K562 (cell line): ENCODE measurements around the gene LSR.

Source experiments
- CBX2 ChIP-seq: fragments of 200-600 bp; sonication (generic); IDR thresholded peaks from one replicate; pipeline ENCODE4 v1.6.1; 2012; ENCODE audit warnings: mild to moderate bottlenecking, low read length, inconsistent platforms; ENCODE audit not compliant: insufficient read depth, poor library complexity, severe bottlenecking
- EGR1 ChIP-seq: fragments of 450-650 bp; conservative IDR thresholded peaks from 2 replicates; pipeline ENCODE4 v1.6.1; 2017; ENCODE audit warnings: mild to moderate bottlenecking
- GABPB2 ChIP-seq: fragments of 250-450 bp; sonication (Bioruptor Pico); conservative IDR thresholded peaks from 2 replicates; pipeline ENCODE4 v1.5.1; 2021; ENCODE audit warnings: mild to moderate bottlenecking
- MYC ChIP-seq, 2 experiments: fragments of 250-450 bp in 1 of 2; sonication (Bioruptor Pico) in 1 of 2; IDR thresholded peaks; 2 replicates each; pipeline versions ENCODE4 v1.5.1 to v1.6.1; 2012 to 2021; ENCODE audit warnings: low read depth in 2 of 2, borderline replicate concordance in 1 of 2, improper control_type of control experiment in 1 of 2, low read length in 1 of 2, mild to moderate bottlenecking in 1 of 2, moderate library complexity in 1 of 2
- TAL1 ChIP-seq: fragments of 450-650 bp; IDR thresholded peaks from 2 replicates; pipeline ENCODE4 v1.6.1; 2016; ENCODE audit warnings: mild to moderate bottlenecking
- YBX1 ChIP-seq: fragments of 450-650 bp; IDR thresholded peaks from 2 replicates; pipeline ENCODE4 v1.7.1; 2016; ENCODE audit warnings: mild to moderate bottlenecking
- ZFP36 ChIP-seq: fragments of 150-350 bp; IDR thresholded peaks from 2 replicates; pipeline ENCODE4 v1.6.1; 2018; ENCODE audit warnings: low read length, low read depth; ENCODE audit not compliant: partially characterized antibody
- ZNF263 ChIP-seq: sonication (generic); formaldehyde crosslinking; IDR thresholded peaks from 2 replicates; pipeline ENCODE4 v1.8.0; 2022; ENCODE audit warnings: mild to moderate bottlenecking, missing genetic modification reagents, borderline replicate concordance
- ZZZ3 ChIP-seq: fragments of 450-650 bp; IDR thresholded peaks from 2 replicates; pipeline ENCODE4 v1.6.1; 2016; ENCODE audit warnings: antibody characterized with exemption, mild to moderate bottlenecking, moderate library complexity

DNA sequence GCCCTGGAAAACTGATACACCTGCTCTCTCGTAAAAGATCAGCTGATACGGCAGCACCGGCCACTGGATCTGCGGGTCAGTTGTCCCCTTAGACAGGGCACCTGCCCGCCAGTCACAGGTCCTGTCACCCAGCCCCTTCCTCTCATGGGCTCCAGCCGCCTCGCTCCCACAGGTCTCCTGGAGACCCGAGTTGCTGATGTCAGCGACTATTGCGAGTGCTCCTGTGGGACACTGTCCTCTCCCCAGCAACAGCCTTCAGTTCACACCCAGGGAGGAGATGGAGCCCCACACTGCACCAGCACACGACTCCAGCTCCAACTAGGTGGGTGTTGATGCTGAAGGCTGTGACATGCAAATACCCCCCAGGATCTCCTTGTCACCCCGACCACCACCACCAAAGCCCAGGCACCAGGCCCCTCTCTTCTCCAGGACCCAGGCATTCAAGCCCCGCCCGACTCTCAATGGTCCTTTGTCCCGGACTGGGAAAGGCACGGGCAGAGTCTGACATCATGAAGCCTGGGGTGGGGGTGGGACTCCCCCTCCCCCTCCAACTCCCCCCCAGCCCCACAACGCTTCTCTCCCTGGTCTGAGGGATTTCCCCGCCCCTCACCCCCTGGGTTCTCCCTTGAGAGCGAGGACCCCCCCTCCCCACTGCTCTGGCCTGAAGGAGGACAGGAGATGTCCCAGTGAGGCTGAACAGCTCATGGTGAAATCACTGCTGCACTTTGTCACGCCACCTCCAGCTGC is 41.8 kb downstream of the LSR start:
- TF ChIP-seq YBX1 (no peak), GABPB2 (CRISPR knock-in tag) (no peak), ZNF263 (CRISPR knock-in tag) (no peak), ZZZ3 (no peak), EGR1 (no peak), TAL1 (no peak), MYC (IDR thresholded peaks at IDR 0.05; ENCODE audit: low read depth, low read length) (no peak), MYC (CRISPR knock-in tag; IDR thresholded peaks at IDR 0.05; ENCODE audit: borderline replicate concordance, low read depth) (no peak), CBX2 (no peak), ZFP36 (no peak)
